ENCODE measurements around the gene SEMA3F.
"Not testable (repeated sequence)": the region's sequence is repeated elsewhere in the genome, so short reads cannot be mapped to it uniquely, and the experiment has no call there.

The SEMA3F gene

GRCh38 chr3:50212502-50212901 is 57.4 kb downstream of the SEMA3F start:
- DNase-seq (ENCODE audit: low read depth) = no peak

GRCh38 chr3:50212971-50213370 is 57.8 kb downstream of the SEMA3F start:
- DNase-seq (ENCODE audit: low read depth) = no peak

GRCh38 chr3:50213373-50213772 is 58.2 kb downstream of the SEMA3F start:
- DNase-seq (ENCODE audit: low read depth) = no peak

GRCh38 chr3:50214824-50215223 is 59.7 kb downstream of the SEMA3F start:
- no peak for DNase-seq (ENCODE audit: low read depth)

GRCh38 chr3:50215529-50215928 is 60.4 kb downstream of the SEMA3F start:
- no peak for DNase-seq (ENCODE audit: low read depth)

GRCh38 chr3:50217681-50218080 is 62.6 kb downstream of the SEMA3F start:
- DNase-seq (ENCODE audit: low read depth) = no peak

GRCh38 chr3:50218448-50218847 is 63.3 kb downstream of the SEMA3F start:
- DNase-seq (ENCODE audit: low read depth) = no peak

GRCh38 chr3:50219285-50219684 is 64.2 kb downstream of the SEMA3F start:
- DNase-seq (ENCODE audit: low read depth) = no peak

GRCh38 chr3:50220109-50220508 is 65.0 kb downstream of the SEMA3F start:
- no peak for DNase-seq (ENCODE audit: low read depth)

- no peak for DNase-seq (ENCODE audit: low read depth)
Observed at GRCh38 chr3:50221051-50221410, 65.9 kb downstream of the SEMA3F start.

- no peak for DNase-seq (ENCODE audit: low read depth)
Observed at GRCh38 chr3:50221411-50222168, 66.5 kb downstream of the SEMA3F start.

GRCh38 chr3:50222169-50222528 is 67.0 kb downstream of the SEMA3F start:
- DNase-seq (ENCODE audit: low read depth) = no peak

GRCh38 chr3:50224639-50225038 is 69.5 kb downstream of the SEMA3F start:
- DNase-seq (ENCODE audit: low read depth) = no peak

GRCh38 chr3:50226888-50227389 is 71.8 kb downstream of the SEMA3F start:
- DNase-seq (ENCODE audit: low read depth) = no peak

- DNase-seq (ENCODE audit: low read depth) = peak; percentile 84
Observed at GRCh38 chr3:50227390-50228183, 72.5 kb downstream of the SEMA3F start.

GRCh38 chr3:50228184-50228763 is 73.2 kb downstream of the SEMA3F start:
- not testable (repeated sequence) for DNase-seq (ENCODE audit: low read depth)

GRCh38 chr3:50229490-50229889 is 74.4 kb downstream of the SEMA3F start:
- no peak for DNase-seq (ENCODE audit: low read depth)

GRCh38 chr3:50230104-50230793 is 75.1 kb downstream of the SEMA3F start:
- DNase-seq (ENCODE audit: low read depth) = no peak

GRCh38 chr3:50230794-50231125 is 75.6 kb downstream of the SEMA3F start:
- DNase-seq (ENCODE audit: low read depth) = no peak

GRCh38 chr3:50231581-50231980 is 76.5 kb downstream of the SEMA3F start:
- DNase-seq (ENCODE audit: low read depth) = no peak

GRCh38 chr3:50232303-50232702 is 77.2 kb downstream of the SEMA3F start:
- no peak for DNase-seq (ENCODE audit: low read depth)

GRCh38 chr3:50233176-50233575 is 78.1 kb downstream of the SEMA3F start:
- DNase-seq (ENCODE audit: low read depth) = no peak
